Heart right ventricle (tissue), 16 donors: ENCODE measurements around the gene FSTL5. TPM values are rescaled to one million over a fixed set of nuclear protein-coding genes. Genes with fewer than 3 reads are reported as not detected.
"Not testable (repeated sequence)": the region's sequence is repeated elsewhere in the genome, so short reads cannot be mapped to it uniquely, and the experiment has no call there.

Experiments
- ATAC-seq, 8 donors: fragments of 200-7000 bp; cut with Tn5 transposase; one replicate each; pipeline ENCODE4 v1.9.1; 2020; ENCODE audit warnings: mild to moderate bottlenecking in 8 of 8, moderate library complexity in 8 of 8, moderate number of reproducible peaks in 1 of 8
- DNase-seq, 2 donors: peaks; one replicate each; pipeline ENCODE4 v3.0.0-alpha.2; 2020
- H3K27ac ChIP-seq, 10 donors: fragments of 200-600 bp; sonication (generic) in 2 of 10; one replicate each; pipeline versions ENCODE4 v1.5.0 to v1.8.0; 2020 to 2022; ENCODE audit warnings: mild to moderate bottlenecking in 3 of 10
- H3K27me3 ChIP-seq, 7 donors: fragments of 200-600 bp; one replicate each; pipeline ENCODE4 v1.8.0; 2021 to 2022; ENCODE audit warnings: mild to moderate bottlenecking in 2 of 7
- H3K36me3 ChIP-seq, 9 donors: fragments of 200-600 bp; sonication (generic) in 1 of 9; one replicate each; pipeline versions ENCODE4 v1.5.0 to v1.8.0; 2020 to 2022; ENCODE audit warnings: mild to moderate bottlenecking in 2 of 9
- H3K4me1 ChIP-seq, 9 donors: fragments of 200-600 bp; sonication (generic) in 1 of 9; one replicate each; pipeline versions ENCODE4 v1.5.0 to v1.8.0; 2020 to 2022; ENCODE audit warnings: mild to moderate bottlenecking in 4 of 9
- H3K4me3 ChIP-seq, 10 donors: fragments of 200-600 bp; sonication (generic) in 2 of 10; one replicate each; pipeline versions ENCODE4 v1.5.0 to v1.8.0; 2020 to 2022; ENCODE audit warnings: mild to moderate bottlenecking in 7 of 10, moderate library complexity in 2 of 10
- H3K9me3 ChIP-seq, 11 donors: fragments of 200-600 bp in 10 of 11; sonication (generic) in 2 of 11; one replicate each; pipeline versions ENCODE4 v1.5.0 to v1.8.0; 2013 to 2022; ENCODE audit warnings: mild to moderate bottlenecking in 2 of 11, control low read depth in 1 of 11, moderate library complexity in 1 of 11
- WGBS, 2 donors: extraction: QIAGEN DNeasy Blood & Tissue Kit; methylation state at CpG; one replicate each; pipeline ENCODE4 v1.1.7; 2013; ENCODE audit warnings: inconsistent platforms in 1 of 2; 5-methylcytosine and 5-hydroxymethylcytosine counted together
- intact Hi-C, 10 donors: fragments of 100-400 bp; cut with DNase I; formaldehyde crosslinking; loops; one replicate each; pipeline versions ENCODE4 v1.11.1 to v1.14.2; 2022
- polyA plus RNA-seq, 2 donors: library from polyadenylated mRNA; stranded (reverse); fragments of 200-250 nt; gene quantifications; one replicate each; pipeline ENCODE4 v1.2.3, GENCODE V29; 2013
- total RNA-seq, 10 donors: library from RNA; stranded (reverse); fragmentation: NEBNext Ultra II Directional in 3 of 10; extraction: Animal tissue kit (Norgen Biotek cat#: 25700) in 3 of 10; gene quantifications; one replicate each; pipeline versions ENCODE4 v1.2.1 to v1.2.4, GENCODE V29; 2021 to 2023
- TF ChIP-seq, protein P1 (sequence below), 9 donors: fragments of 200-600 bp; sonication (generic) in 2 of 9; IDR thresholded peaks; one replicate each; pipeline versions ENCODE4 v1.5.0 to v1.8.0; 2021 to 2022; ENCODE audit warnings: antibody characterized with exemption in 9 of 9, mild to moderate bottlenecking in 5 of 9, moderate library complexity in 1 of 9
- donor health status: Arrhythmogenic right ventricular cardiomyopathy.
- donor health status: ischemic (EF 13 %, LVEDD 7.1; RV severe dilation, severe dysfunction).
- donor health status: healthy with polysubstance abuse.
- donor health status: DM: no; HTN: yes; CAD: no.
- donor health status: DM: no; HTN: no; CAD: no.
- donor health status: ischemic (EF 25% LVEDD 6.9; RV normal size, moderate dysfunction).
- donor health status: ischemic (EF 25% LVEDD 5.7; RV mildly dilated, moderate dysfunction).
- donor health status: healthy.
- donor health status: DM: yes; HTN: yes; CAD: no.
- donor health status: Ischemic cardiomyopathy.
- donor health status: ischemic (EF 35%, LVEDD 5.7; RV mildly dilated, moderate dysfunction).
- donor health status: nonischemic (EF 11% LVEDD 7.7; RV severe dilation, severe dysfunction).
- donor health status: DM: yes; HTN: yes; CAD: no.
- donor health status: PGD.
- donor health status: ischemic (EF 29% LVEDD 5.4; RV normal size, mild dysfunction).
- donor health status: nonischemic (EF 23%, LVEDD 6.1; RV moderate dilation, normal function).

The FSTL5 gene
- total and polyA plus RNA-seq, 12 donors = 0.01 TPM; not detected in 11

- Histone ChIP-seq H3K27me3 (no peaks in the 10 kb centered on the region), H3K27ac (no peak overlapping the region), H3K4me3 (no peak overlapping the region), H3K4me1 (no peaks in the 10 kb centered on the region), H3K36me3 (no peaks in the 10 kb centered on the region), H3K9me3 (no peaks in the 10 kb centered on the region)
- TF ChIP-seq, protein P1, sequence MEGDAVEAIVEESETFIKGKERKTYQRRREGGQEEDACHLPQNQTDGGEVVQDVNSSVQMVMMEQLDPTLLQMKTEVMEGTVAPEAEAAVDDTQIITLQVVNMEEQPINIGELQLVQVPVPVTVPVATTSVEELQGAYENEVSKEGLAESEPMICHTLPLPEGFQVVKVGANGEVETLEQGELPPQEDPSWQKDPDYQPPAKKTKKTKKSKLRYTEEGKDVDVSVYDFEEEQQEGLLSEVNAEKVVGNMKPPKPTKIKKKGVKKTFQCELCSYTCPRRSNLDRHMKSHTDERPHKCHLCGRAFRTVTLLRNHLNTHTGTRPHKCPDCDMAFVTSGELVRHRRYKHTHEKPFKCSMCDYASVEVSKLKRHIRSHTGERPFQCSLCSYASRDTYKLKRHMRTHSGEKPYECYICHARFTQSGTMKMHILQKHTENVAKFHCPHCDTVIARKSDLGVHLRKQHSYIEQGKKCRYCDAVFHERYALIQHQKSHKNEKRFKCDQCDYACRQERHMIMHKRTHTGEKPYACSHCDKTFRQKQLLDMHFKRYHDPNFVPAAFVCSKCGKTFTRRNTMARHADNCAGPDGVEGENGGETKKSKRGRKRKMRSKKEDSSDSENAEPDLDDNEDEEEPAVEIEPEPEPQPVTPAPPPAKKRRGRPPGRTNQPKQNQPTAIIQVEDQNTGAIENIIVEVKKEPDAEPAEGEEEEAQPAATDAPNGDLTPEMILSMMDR (IDR thresholded peaks at IDR 0.05) = no peak
- no peak for ATAC-seq
- WGBS, 2 donors = 62 to 78% methylated on average over 5 of the region's 5 CpGs
- no peak for DNase-seq
- intact Hi-C loops = no loop called here
These were observed 396.7 kb downstream of the FSTL5 start for GRCh38 chr4:161767116-161767515.

DNA sequence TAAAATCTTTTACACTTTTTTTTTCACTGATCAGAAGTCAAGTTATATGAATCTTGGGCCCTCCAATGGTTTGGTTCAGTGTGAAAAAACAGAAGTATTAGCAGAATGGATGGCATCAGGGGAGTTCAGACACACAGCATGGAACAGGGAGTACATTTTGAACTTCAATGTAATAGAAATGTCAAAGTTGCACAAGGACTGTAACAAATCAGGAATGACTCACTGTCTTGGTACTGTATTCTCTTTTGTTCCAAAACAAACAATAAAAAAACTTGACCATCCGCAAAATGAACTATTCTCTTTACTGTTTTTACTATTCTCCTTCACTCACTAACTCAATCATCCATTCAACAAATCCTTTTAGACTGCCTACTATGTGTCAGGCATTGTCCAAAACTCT is 401.0 kb downstream of the FSTL5 start:
- ATAC-seq (no peak), DNase-seq (no peak)
- Histone ChIP-seq H3K4me1 (no peaks in the 10 kb centered on the region), H3K4me3 (no peak overlapping the region), H3K9me3 (no peaks in the 10 kb centered on the region), H3K27ac (no peak overlapping the region), H3K27me3 (no peaks in the 10 kb centered on the region), H3K36me3 (no peaks in the 10 kb centered on the region)
- TF ChIP-seq, protein P1 (IDR thresholded peaks at IDR 0.05) = no peak
- WGBS, 2 donors = 64 to 70% methylated on average over 1 of the region's 1 CpG
- intact Hi-C loops = no loop called here

DNA sequence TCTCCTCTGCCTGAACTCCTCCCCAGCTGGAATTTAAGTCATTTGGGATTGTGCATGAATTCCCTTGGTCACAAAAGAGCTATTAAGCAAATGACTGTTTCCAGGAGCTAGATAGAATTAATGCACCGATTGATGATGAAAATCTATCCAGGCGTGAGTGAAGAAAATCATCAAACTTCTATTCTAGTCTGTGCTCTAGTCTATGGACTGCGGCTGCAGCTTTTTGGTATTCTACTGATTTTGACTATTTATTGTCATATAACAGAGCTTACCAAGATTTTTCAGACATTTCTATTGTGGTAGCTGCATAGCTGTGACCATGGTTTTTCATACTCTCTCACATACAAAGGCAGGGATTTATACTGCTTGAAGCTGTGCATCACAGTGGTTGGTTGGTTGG is 403.8 kb downstream of the FSTL5 start:
- Histone ChIP-seq H3K27ac (no peak overlapping the region), H3K4me1 (no peaks in the 10 kb centered on the region), H3K36me3 (no peaks in the 10 kb centered on the region), H3K9me3 (no peaks in the 10 kb centered on the region), H3K4me3 (no peak overlapping the region), H3K27me3 (no peaks in the 10 kb centered on the region)
- DNase-seq (no peak), ATAC-seq (no peak)
- TF ChIP-seq, protein P1 (IDR thresholded peaks at IDR 0.05) = no peak
- intact Hi-C loops = no loop called here
- WGBS, 2 donors = 83 to 86% methylated on average over 3 of the region's 3 CpGs

GRCh38 chr4:161758412-161758811 is 405.4 kb downstream of the FSTL5 start:
- ATAC-seq, H3K27me3 ChIP-seq, H3K9me3 ChIP-seq, intact Hi-C loops, H3K36me3 ChIP-seq, H3K4me3 ChIP-seq, H3K4me1 ChIP-seq, H3K27ac ChIP-seq, DNase-seq: not testable (repeated sequence)
- WGBS, 2 donors = 91 to 93% methylated on average over 9 of the region's 9 CpGs

DNA sequence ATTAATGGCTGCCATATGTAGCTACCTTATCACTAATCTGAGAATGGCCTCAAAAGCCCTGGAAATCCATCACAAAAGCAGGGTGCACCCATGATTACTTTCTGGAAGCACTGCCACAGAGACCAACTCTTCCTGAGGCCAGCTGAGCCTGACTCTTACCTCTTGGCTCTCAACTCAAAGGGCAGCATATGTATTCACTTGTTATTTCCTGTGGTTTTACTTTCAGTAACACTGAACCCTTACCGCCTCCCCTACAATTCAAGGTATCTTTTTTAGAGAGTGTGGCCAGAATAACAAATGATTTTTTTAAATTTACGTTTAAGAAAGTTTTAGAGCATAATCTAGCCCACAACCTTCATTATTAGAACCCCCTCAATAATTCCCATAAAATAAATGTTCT is 434.9 kb downstream of the FSTL5 start:
- 74 to 82% methylated on average over 2 of the region's 2 CpGs for WGBS, 2 donors
- no peak for ATAC-seq
- Histone ChIP-seq H3K4me3 (no peak overlapping the region), H3K36me3 (no peaks in the 10 kb centered on the region), H3K27me3 (no peaks in the 10 kb centered on the region), H3K4me1 (no peaks in the 10 kb centered on the region), H3K27ac (no peak overlapping the region), H3K9me3 (no peaks in the 10 kb centered on the region)
- TF ChIP-seq, protein P1 (IDR thresholded peaks at IDR 0.05) = no peak
- intact Hi-C loops = no loop called here
- DNase-seq = no peak
